Vagina (tissue), 2 donors: ENCODE measurements around the gene RAB11FIP3. TPM values are rescaled to one million over a fixed set of nuclear protein-coding genes. Genes with fewer than 3 reads are reported as not detected.

Source experiments
- DNase-seq, 2 donors: peaks; one replicate each; pipeline ENCODE4 v3.0.0-alpha.2; 2017; ENCODE audit errors: extremely low spot score in 2 of 2
- H3K27ac ChIP-seq: fragments of 200-600 bp; sonication (generic); one replicate; pipeline ENCODE4 v1.5.1; 2019
- H3K27me3 ChIP-seq: fragments of 200-600 bp; sonication (generic); one replicate; pipeline ENCODE4 v1.5.1; 2019
- H3K36me3 ChIP-seq, 2 donors: fragments of 200-600 bp; sonication (generic); one replicate each; pipeline ENCODE4 v1.5.1; 2017 to 2019
- H3K4me1 ChIP-seq: fragments of 200-600 bp; sonication (generic); one replicate; pipeline ENCODE4 v1.5.1; 2019
- H3K4me3 ChIP-seq, 2 donors: fragments of 200-600 bp; sonication (generic); 1 replicate in 1 of 2; 2 replicates in 1 of 2; pipeline ENCODE4 v1.5.1; 2016 to 2019
- H3K9me3 ChIP-seq: fragments of 200-600 bp; sonication (generic); one replicate; pipeline ENCODE4 v1.5.1; 2019
- CTCF ChIP-seq, 3 experiments: fragments of 450-650 bp in 2 of 3; fragments of 200-600 bp in 1 of 3; sonication (generic) in 1 of 3; IDR thresholded peaks; one replicate each; pipeline ENCODE4 v1.5.1; 2017 to 2019; ENCODE audit warnings: antibody characterized with exemption in 3 of 3, mild to moderate bottlenecking in 2 of 3, moderate library complexity in 2 of 3
- POLR2A ChIP-seq, 2 donors: fragments of 450-650 bp; IDR thresholded peaks; one replicate each; pipeline ENCODE4 v1.6.1; 2017; ENCODE audit warnings: antibody characterized with exemption in 2 of 2, mild to moderate bottlenecking in 2 of 2, moderate library complexity in 2 of 2
- POLR2AphosphoS5 ChIP-seq, 2 donors: sonication (generic); formaldehyde crosslinking; IDR thresholded peaks; one replicate each; pipeline ENCODE4 v1.9.0; 2017; ENCODE audit warnings: antibody characterized with exemption in 2 of 2, mild to moderate bottlenecking in 2 of 2, low read depth in 1 of 2; ENCODE audit not compliant: insufficient read depth in 1 of 2
- intact Hi-C: fragments of 100-400 bp; cut with DNase I; formaldehyde crosslinking; loops from one replicate; pipeline ENCODE4 v1.15.1; 2023
- total RNA-seq: library from RNA; depleted of rRNA; stranded (reverse); fragments of >200 nt; gene quantifications from one replicate; pipeline ENCODE4 v1.2.3, GENCODE V29; 2016

The RAB11FIP3 gene
- total RNA-seq, 1 donor from 2014 or later, result 36.6 TPM

GRCh38 chr16:507996-508395 lies 82.5 kb downstream of the RAB11FIP3 start:
- H3K27me3 ChIP-seq, result no peaks in the 10 kb centered on the region
- H3K4me3 ChIP-seq, result no peak overlapping the region
- intact Hi-C loops, result no loop called here
- H3K9me3 ChIP-seq, result no peaks in the 10 kb centered on the region
- no peak for DNase-seq
- H3K4me1 ChIP-seq, result no peaks in the 10 kb centered on the region
- no peak overlapping the region for H3K27ac ChIP-seq
- no peak for TF ChIP-seq POLR2AphosphoS5 (IDR thresholded peaks at IDR 0.05; ENCODE audit: insufficient read depth in 1 of 2, low read depth in 1 of 2)
- no peak for TF ChIP-seq POLR2A (IDR thresholded peaks at IDR 0.05)
- TF ChIP-seq CTCF (IDR thresholded peaks at IDR 0.05), result no peak
- H3K36me3 ChIP-seq, result peaks cover 0 to 5% of the 10 kb centered on the region in 2 donors

GRCh38 chr16:508884-509736 lies 83.7 kb downstream of the RAB11FIP3 start:
- no peak for TF ChIP-seq POLR2A (IDR thresholded peaks at IDR 0.05)
- TF ChIP-seq POLR2AphosphoS5 (IDR thresholded peaks at IDR 0.05; ENCODE audit: insufficient read depth in 1 of 2, low read depth in 1 of 2), result no peak
- no peak for TF ChIP-seq CTCF (IDR thresholded peaks at IDR 0.05)
- H3K4me3 ChIP-seq, result no peak overlapping the region
- no peaks in the 10 kb centered on the region for H3K27me3 ChIP-seq
- intact Hi-C loops, result no loop called here
- H3K4me1 ChIP-seq, result no peaks in the 10 kb centered on the region
- H3K9me3 ChIP-seq, result no peaks in the 10 kb centered on the region
- H3K36me3 ChIP-seq, result peaks cover 0 to 5% of the 10 kb centered on the region in 2 donors
- DNase-seq, result no peak
- no peak overlapping the region for H3K27ac ChIP-seq

- TF ChIP-seq POLR2AphosphoS5 (IDR thresholded peaks at IDR 0.05; ENCODE audit: insufficient read depth in 1 of 2, low read depth in 1 of 2) (no peak), POLR2A (IDR thresholded peaks at IDR 0.05) (no peak)
- intact Hi-C loops, result no loop called here
- peaks cover 0 to 5% of the 10 kb centered on the region in 2 donors for H3K36me3 ChIP-seq
Measured at GRCh38 chr16:510066-510825, 84.8 kb downstream of the RAB11FIP3 start.

GRCh38 chr16:512802-513201 lies 87.4 kb downstream of the RAB11FIP3 start:
- H3K4me1 ChIP-seq, result no peaks in the 10 kb centered on the region
- intact Hi-C loops, result no loop called here
- no peaks in the 10 kb centered on the region for H3K9me3 ChIP-seq
- TF ChIP-seq POLR2A (IDR thresholded peaks at IDR 0.05), result no peak
- TF ChIP-seq CTCF (IDR thresholded peaks at IDR 0.05), result no peak
- TF ChIP-seq POLR2AphosphoS5 (IDR thresholded peaks at IDR 0.05; ENCODE audit: insufficient read depth in 1 of 2, low read depth in 1 of 2), result no peak
- peaks cover 0 to 20% of the 10 kb centered on the region in 2 donors for H3K36me3 ChIP-seq
- H3K27ac ChIP-seq, result no peak overlapping the region
- H3K27me3 ChIP-seq, result no peaks in the 10 kb centered on the region
- no peak overlapping the region for H3K4me3 ChIP-seq
- DNase-seq, result no peak

More at GRCh38 chr16:510066-510825, 84.8 kb downstream of the RAB11FIP3 start:
- no peaks in the 10 kb centered on the region for H3K27me3 ChIP-seq
- H3K27ac ChIP-seq, result no peak overlapping the region
- DNase-seq, result no peak
- no peaks in the 10 kb centered on the region for H3K4me1 ChIP-seq
- H3K9me3 ChIP-seq, result no peaks in the 10 kb centered on the region
- H3K4me3 ChIP-seq, result no peak overlapping the region

GRCh38 chr16:513950-514349 lies 88.5 kb downstream of the RAB11FIP3 start:
- intact Hi-C loops, result no loop called here
- H3K4me3 ChIP-seq, result no peak overlapping the region
- no peaks in the 10 kb centered on the region for H3K4me1 ChIP-seq
- no peak for TF ChIP-seq POLR2A (IDR thresholded peaks at IDR 0.05)
- no peak for TF ChIP-seq POLR2AphosphoS5 (IDR thresholded peaks at IDR 0.05; ENCODE audit: insufficient read depth in 1 of 2, low read depth in 1 of 2)
- TF ChIP-seq CTCF (IDR thresholded peaks at IDR 0.05), result no peak
- no peaks in the 10 kb centered on the region for H3K27me3 ChIP-seq
- H3K27ac ChIP-seq, result no peak overlapping the region
- no peak for DNase-seq
- H3K9me3 ChIP-seq, result no peaks in the 10 kb centered on the region
- peaks cover 0 to 23% of the 10 kb centered on the region in 2 donors for H3K36me3 ChIP-seq
